ENCODE data around the gene APCDD1. TPM values are rescaled to one million over a fixed set of nuclear protein-coding genes. Genes with fewer than 3 reads are reported as not detected.

Gene APCDD1
- total RNA-seq, 2 experiments from 2014 or later = not detected

DNA sequence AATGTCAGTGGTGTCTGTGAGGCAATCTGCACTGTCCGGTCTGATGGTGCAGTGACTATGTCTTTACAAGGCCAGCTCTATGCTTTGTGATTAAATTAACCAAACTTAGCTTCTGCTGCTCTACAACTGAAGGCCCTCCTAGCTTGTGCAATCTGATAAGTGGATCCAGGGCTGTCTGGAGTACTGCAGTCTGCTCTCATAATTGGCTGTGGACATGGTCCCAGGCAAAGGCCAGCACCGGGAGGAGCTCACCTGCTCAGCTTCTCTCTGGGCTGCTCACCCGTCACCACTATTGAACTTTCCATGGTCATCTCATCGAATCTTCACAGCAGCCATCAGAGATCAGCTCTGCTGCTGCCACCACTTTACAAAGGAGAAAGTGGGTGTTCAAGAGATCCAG, 13.0 kb upstream of the APCDD1 start:
- Mint-ChIP-seq H3K27me3 (peaks cover 9% of the 10 kb centered on the region), H3K4me3 (no peak overlapping the region), H3K4me1 (no peaks in the 10 kb centered on the region), H3K27ac (no peak overlapping the region), H3K9me3 (no peaks in the 10 kb centered on the region), H3K36me3 (ENCODE audit: low read depth) (no peaks in the 10 kb centered on the region)
- ChIA-PET POLR2A (no interaction called here), CTCF (no interaction called here)
- DNase-seq = no peak

DNA sequence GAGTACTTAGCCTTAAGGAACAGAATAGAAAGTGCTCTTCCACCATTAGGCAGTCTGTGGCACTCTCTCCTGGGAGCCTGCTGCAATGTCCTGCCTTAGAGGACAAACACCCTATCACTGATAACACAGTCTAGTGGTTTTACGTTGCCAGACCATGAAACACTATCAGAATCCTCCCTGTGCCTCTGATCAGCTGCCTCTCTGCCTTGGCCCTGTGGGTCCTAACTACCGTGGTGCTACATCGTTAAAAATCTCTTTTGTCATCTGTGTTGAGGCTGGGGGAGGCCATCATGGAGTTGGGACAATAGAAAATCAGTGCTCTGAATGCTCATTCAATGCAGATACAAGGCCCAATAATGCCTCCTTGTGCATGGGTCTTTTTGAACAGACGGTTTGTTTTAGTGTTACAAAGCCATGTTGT, 11.9 kb upstream of the APCDD1 start:
- DNase-seq = no peak
- Mint-ChIP-seq H3K36me3 (ENCODE audit: low read depth) (no peaks in the 10 kb centered on the region), H3K27ac (no peak overlapping the region), H3K9me3 (no peaks in the 10 kb centered on the region), H3K4me1 (no peaks in the 10 kb centered on the region), H3K27me3 (peaks cover 9% of the 10 kb centered on the region), H3K4me3 (no peak overlapping the region)
- ChIA-PET CTCF (no interaction called here), POLR2A (no interaction called here)

DNA sequence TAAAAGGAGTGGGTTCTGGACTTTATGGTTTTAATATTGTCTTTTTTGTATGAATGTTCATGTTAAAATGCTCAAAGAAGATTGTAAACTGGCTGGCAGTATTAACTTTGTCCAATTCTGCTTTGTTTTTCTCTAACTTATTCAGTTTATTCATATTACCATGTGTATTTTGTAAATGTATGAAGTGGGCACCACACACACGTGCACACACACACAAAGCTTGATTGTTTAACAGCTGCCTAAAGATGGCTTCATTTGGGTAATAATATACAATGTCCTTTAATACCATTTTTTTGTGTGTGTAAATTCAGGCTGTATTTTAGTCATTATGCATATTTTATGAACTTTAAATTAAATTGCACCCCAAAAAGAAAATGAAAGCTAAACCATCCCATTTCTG, 11.4 kb upstream of the APCDD1 start:
- Mint-ChIP-seq H3K4me3 (no peak overlapping the region), H3K27me3 (peaks cover 11% of the 10 kb centered on the region)

GRCh38 chr18:10444314-10445006, 10.0 kb upstream of the APCDD1 start:
- no peaks in the 10 kb centered on the region for H3K36me3 Mint-ChIP-seq (ENCODE audit: low read depth)

More for the DNA sequence above, 11.4 kb upstream of the APCDD1 start:
- no peaks in the 10 kb centered on the region for H3K9me3 Mint-ChIP-seq
- POLR2A ChIA-PET = no interaction called here
- CTCF ChIA-PET = no interaction called here
- H3K36me3 Mint-ChIP-seq (ENCODE audit: low read depth) = no peaks in the 10 kb centered on the region
- no peak for DNase-seq
- H3K27ac Mint-ChIP-seq = no peak overlapping the region
- no peaks in the 10 kb centered on the region for H3K4me1 Mint-ChIP-seq

DNA sequence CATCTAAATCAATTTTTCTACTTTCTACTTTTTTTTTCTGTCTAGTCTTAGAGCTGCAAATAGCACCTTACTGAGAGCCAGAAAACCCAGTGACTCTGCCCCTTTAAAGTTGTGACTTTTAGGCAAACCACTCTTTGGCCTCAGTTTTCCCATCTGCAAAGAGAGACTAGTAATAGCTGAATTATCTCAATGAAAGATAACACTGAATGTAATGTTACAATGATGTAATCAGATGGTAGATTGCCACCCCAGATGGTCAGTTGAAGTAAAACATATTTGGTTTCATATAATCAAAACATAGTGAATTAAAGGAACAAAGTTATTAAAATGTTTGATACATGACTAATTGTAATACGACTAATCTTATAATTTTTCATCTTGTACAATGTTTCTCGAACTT, 5.0 kb upstream of the APCDD1 start:
- ChIA-PET CTCF (no interaction called here), POLR2A (no interaction called here)
- H3K36me3 Mint-ChIP-seq (ENCODE audit: low read depth) = no peaks in the 10 kb centered on the region
- no peaks in the 10 kb centered on the region for H3K9me3 Mint-ChIP-seq
- peaks cover 50% of the 10 kb centered on the region for H3K27me3 Mint-ChIP-seq
- no peak overlapping the region for H3K27ac Mint-ChIP-seq
- no peaks in the 10 kb centered on the region for H3K4me1 Mint-ChIP-seq
- no peak overlapping the region for H3K4me3 Mint-ChIP-seq
- no peak for DNase-seq

More at GRCh38 chr18:10444314-10445006, 10.0 kb upstream of the APCDD1 start:
- POLR2A ChIA-PET = no interaction called here
- no peak overlapping the region for H3K27ac Mint-ChIP-seq
- H3K27me3 Mint-ChIP-seq = peaks cover 22% of the 10 kb centered on the region
- no peaks in the 10 kb centered on the region for H3K9me3 Mint-ChIP-seq
- CTCF ChIA-PET = no interaction called here
- no peak overlapping the region for H3K4me3 Mint-ChIP-seq
- no peak for DNase-seq
- no peaks in the 10 kb centered on the region for H3K4me1 Mint-ChIP-seq

- H3K36me3 Mint-ChIP-seq (ENCODE audit: low read depth) = peaks cover 1% of the 10 kb centered on the region
- no peak for DNase-seq
- CTCF ChIA-PET = no interaction called here
- no peak overlapping the region for H3K4me3 Mint-ChIP-seq
- H3K9me3 Mint-ChIP-seq = no peaks in the 10 kb centered on the region
- H3K27me3 Mint-ChIP-seq = peaks cover 57% of the 10 kb centered on the region
- H3K27ac Mint-ChIP-seq = no peak overlapping the region
- POLR2A ChIA-PET = no interaction called here
- peaks cover 4% of the 10 kb centered on the region for H3K4me1 Mint-ChIP-seq
Measured at GRCh38 chr18:10450986-10451385, 3.4 kb upstream of the APCDD1 start.

GRCh38 chr18:10453261-10453805, 1.1 kb upstream of the APCDD1 start:
- ChIA-PET CTCF (no interaction called here), POLR2A (no interaction called here)
- peaks cover 3% of the 10 kb centered on the region for H3K36me3 Mint-ChIP-seq (ENCODE audit: low read depth)
- no peak overlapping the region for H3K4me3 Mint-ChIP-seq
- no peak overlapping the region for H3K27ac Mint-ChIP-seq
- DNase-seq = no peak
- H3K9me3 Mint-ChIP-seq = no peaks in the 10 kb centered on the region
- H3K27me3 Mint-ChIP-seq = peaks cover 72% of the 10 kb centered on the region
- peaks cover 4% of the 10 kb centered on the region for H3K4me1 Mint-ChIP-seq

- ChIA-PET CTCF (interaction anchor here (0.9 kb wide), 1 partner anchor 1104 kb away, joined by 4 read pairs; no protein-coding TSS in a partner anchor), POLR2A (no interaction called here)
- peaks cover 3% of the 10 kb centered on the region for H3K36me3 Mint-ChIP-seq (ENCODE audit: low read depth)
- H3K9me3 Mint-ChIP-seq = no peaks in the 10 kb centered on the region
- H3K27me3 Mint-ChIP-seq = peaks cover 67% of the 10 kb centered on the region
- H3K4me1 Mint-ChIP-seq = peaks cover 4% of the 10 kb centered on the region
- DNase-seq = no peak
- H3K4me3 Mint-ChIP-seq = no peak overlapping the region
- no peak overlapping the region for H3K27ac Mint-ChIP-seq
Measured at GRCh38 chr18:10454681-10455557, 484 bp downstream of the APCDD1 start.

DNA sequence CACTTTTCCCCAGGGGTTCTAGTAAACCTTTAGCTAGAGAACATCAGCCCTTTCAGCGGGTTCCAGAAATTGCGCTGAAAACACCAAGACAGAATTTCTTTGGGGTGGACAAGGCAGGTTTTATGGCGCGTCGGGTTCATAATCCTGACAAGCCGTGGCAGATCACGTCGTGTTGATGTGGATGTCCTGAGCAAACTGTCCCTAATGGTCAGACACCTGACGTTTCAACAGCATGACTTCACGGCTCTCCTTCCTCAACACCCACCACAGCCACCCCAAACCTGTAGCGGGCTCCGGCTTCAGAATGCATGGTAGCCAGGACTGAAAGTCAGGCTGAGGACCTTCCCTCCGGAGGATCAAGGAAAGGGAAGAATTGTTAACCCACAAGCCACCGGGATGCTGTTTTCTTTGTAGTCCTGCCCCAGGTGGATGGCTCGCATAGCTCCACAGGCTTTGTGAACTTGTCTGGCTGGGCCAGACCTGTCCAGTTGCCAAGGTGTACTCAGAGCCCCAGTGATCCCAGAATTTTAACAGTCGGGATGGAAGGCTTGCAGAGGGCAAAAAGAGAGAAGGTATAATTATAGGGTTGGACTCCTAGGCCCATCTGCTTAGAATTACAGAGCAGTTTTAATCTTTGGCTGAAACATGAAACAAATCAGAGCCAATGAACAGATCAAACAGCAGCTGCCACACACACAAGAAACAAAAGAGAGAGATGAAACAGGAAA, 1.5 kb downstream of the APCDD1 start:
- Mint-ChIP-seq H3K4me3 (no peak overlapping the region), H3K36me3 (ENCODE audit: low read depth) (peaks cover 3% of the 10 kb centered on the region), H3K9me3 (no peaks in the 10 kb centered on the region), H3K4me1 (peaks cover 4% of the 10 kb centered on the region), H3K27ac (no peak overlapping the region), H3K27me3 (peaks cover 63% of the 10 kb centered on the region)
- CTCF ChIA-PET = interaction anchor here (0.9 kb wide), 1 partner anchor 1103 kb away, joined by 4 read pairs; no protein-coding TSS in a partner anchor
- POLR2A ChIA-PET = no interaction called here
- DNase-seq = no peak

GRCh38 chr18:10456718-10457117, 2.3 kb downstream of the APCDD1 start:
- ChIA-PET CTCF (no interaction called here), POLR2A (no interaction called here)
- Mint-ChIP-seq H3K27me3 (peaks cover 57% of the 10 kb centered on the region), H3K9me3 (peaks cover under 1% of the 10 kb centered on the region), H3K4me3 (no peak overlapping the region), H3K36me3 (ENCODE audit: low read depth) (peaks cover 3% of the 10 kb centered on the region), H3K4me1 (peaks cover 4% of the 10 kb centered on the region), H3K27ac (no peak overlapping the region)
- DNase-seq = no peak

DNA sequence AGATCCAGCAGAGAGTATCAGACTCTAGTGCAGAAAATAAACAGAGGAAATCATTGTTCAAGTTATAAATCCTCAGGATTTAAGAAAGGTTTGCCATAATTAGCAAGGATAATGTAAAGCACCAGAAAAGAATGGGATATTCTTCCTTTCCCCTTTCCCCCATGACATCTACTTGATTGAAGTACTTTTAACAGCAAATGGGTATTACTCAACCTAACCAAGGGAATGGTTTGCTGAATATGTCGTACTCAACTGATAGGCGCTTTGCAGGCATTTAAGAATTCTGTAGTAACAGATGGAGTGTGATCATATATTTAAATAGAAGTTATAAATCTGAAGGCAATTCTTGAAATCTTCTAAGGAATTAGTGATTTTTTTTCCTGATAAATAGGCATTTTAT, 2.7 kb downstream of the APCDD1 start:
- Mint-ChIP-seq H3K9me3 (peaks cover 2% of the 10 kb centered on the region), H3K4me1 (peaks cover 4% of the 10 kb centered on the region), H3K27ac (no peak overlapping the region), H3K4me3 (no peak overlapping the region), H3K36me3 (ENCODE audit: low read depth) (peaks cover 3% of the 10 kb centered on the region), H3K27me3 (peaks cover 54% of the 10 kb centered on the region)
- no peak for DNase-seq
- ChIA-PET CTCF (no interaction called here), POLR2A (no interaction called here)

- DNase-seq = no peak
- H3K27ac Mint-ChIP-seq = no peak overlapping the region
- peaks cover 49% of the 10 kb centered on the region for H3K27me3 Mint-ChIP-seq
- ChIA-PET CTCF (no interaction called here), POLR2A (no interaction called here)
- H3K36me3 Mint-ChIP-seq (ENCODE audit: low read depth) = peaks cover 3% of the 10 kb centered on the region
- H3K4me1 Mint-ChIP-seq = peaks cover 4% of the 10 kb centered on the region
- peaks cover 2% of the 10 kb centered on the region for H3K9me3 Mint-ChIP-seq
- H3K4me3 Mint-ChIP-seq = no peak overlapping the region
Measured at GRCh38 chr18:10457767-10458166, 3.3 kb downstream of the APCDD1 start.

DNA sequence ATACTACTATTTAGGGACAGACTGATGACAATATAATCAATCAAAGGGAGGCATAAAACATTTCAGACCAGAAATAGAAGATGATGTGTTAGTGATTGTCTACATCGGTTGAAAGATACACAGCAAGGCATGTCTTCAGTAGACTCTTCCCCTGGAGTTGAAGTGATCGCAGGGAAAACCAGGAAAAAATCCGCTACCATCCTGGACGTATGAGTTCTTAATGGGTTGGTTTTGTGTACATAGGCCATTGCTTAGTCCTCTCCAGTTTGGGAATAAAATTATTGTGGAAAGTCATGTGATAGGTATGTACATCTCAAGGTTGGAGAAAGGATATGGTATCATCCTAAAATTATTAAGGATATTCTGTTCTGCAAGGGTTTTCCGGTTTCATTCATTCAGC, 4.3 kb downstream of the APCDD1 start:
- Mint-ChIP-seq H3K27me3 (peaks cover 41% of the 10 kb centered on the region), H3K4me3 (no peak overlapping the region), H3K36me3 (ENCODE audit: low read depth) (peaks cover 3% of the 10 kb centered on the region), H3K4me1 (peaks cover 4% of the 10 kb centered on the region), H3K27ac (no peak overlapping the region), H3K9me3 (peaks cover 2% of the 10 kb centered on the region)
- CTCF ChIA-PET = no interaction called here
- POLR2A ChIA-PET = no interaction called here
- no peak for DNase-seq
